MM.1S (cell line): ENCODE measurements around the gene POLE.

Experiments
- DNase-seq: peaks from one replicate; pipeline ENCODE4 v3.0.0-alpha.2; 2015
- H2AFZ ChIP-seq: fragments of 300-600 bp; sonication (generic); 2 replicates; pipeline ENCODE4 v1.6.0; 2016; ENCODE audit warnings: antibody characterized with exemption, low read length
- H3F3A ChIP-seq: fragments of 300-600 bp; sonication (generic); 2 replicates; pipeline ENCODE4 v1.6.1; 2016; ENCODE audit warnings: mild to moderate bottlenecking, antibody characterized with exemption, low read length, moderate library complexity, mixed read lengths; ENCODE audit not compliant: insufficient read depth
- H3K27ac ChIP-seq: fragments of 300-600 bp; sonication (generic); 2 replicates; pipeline ENCODE4 v1.5.1; 2016; ENCODE audit warnings: mild to moderate bottlenecking, low read length
- H3K27me3 ChIP-seq: fragments of 300-600 bp; sonication (generic); replicated peaks from 2 replicates; pipeline ENCODE4 v1.6.0; 2016; ENCODE audit warnings: low read length; ENCODE audit not compliant: insufficient read depth
- H3K36me3 ChIP-seq: fragments of 300-600 bp; sonication (generic); replicated peaks from 2 replicates; pipeline ENCODE4 v1.6.1; 2016; ENCODE audit warnings: mild to moderate bottlenecking, low read length, mixed read lengths; ENCODE audit not compliant: insufficient read depth
- H3K4me1 ChIP-seq: fragments of 300-600 bp; sonication (generic); 2 replicates; pipeline ENCODE4 v1.6.1; 2016; ENCODE audit warnings: low read length, mixed read lengths
- H3K4me2 ChIP-seq: fragments of 300-600 bp; sonication (generic); 2 replicates; pipeline ENCODE4 v1.6.0; 2016; ENCODE audit warnings: low read depth, low read length
- H3K4me3 ChIP-seq: fragments of 300-600 bp; sonication (generic); 2 replicates; pipeline ENCODE4 v1.5.1; 2016; ENCODE audit warnings: low read length, mixed read lengths
- H3K79me2 ChIP-seq: fragments of 300-600 bp; sonication (generic); 2 replicates; pipeline ENCODE4 v1.6.1; 2016; ENCODE audit warnings: mixed run types, low read length, mixed read lengths
- H3K9ac ChIP-seq: fragments of 300-600 bp; sonication (generic); 2 replicates; pipeline ENCODE4 v1.6.1; 2016; ENCODE audit warnings: low read length, mixed read lengths
- H3K9me2 ChIP-seq: fragments of 300-600 bp; sonication (generic); replicated peaks from 2 replicates; pipeline ENCODE4 v1.6.1; 2016; ENCODE audit warnings: mild to moderate bottlenecking, low read length, mixed read lengths; ENCODE audit not compliant: insufficient read depth
- H3K9me3 ChIP-seq: fragments of 300-600 bp; sonication (generic); replicated peaks from 2 replicates; pipeline ENCODE4 v1.6.1; 2016; ENCODE audit warnings: mild to moderate bottlenecking, low read length, mixed read lengths; ENCODE audit not compliant: insufficient read depth
- H4K20me1 ChIP-seq: fragments of 300-600 bp; sonication (generic); 2 replicates; pipeline ENCODE4 v1.6.1; 2016; ENCODE audit warnings: mild to moderate bottlenecking, low read length, moderate library complexity, mixed read lengths; ENCODE audit not compliant: insufficient read depth
- EZH2 ChIP-seq: fragments of 300-600 bp; sonication (generic); optimal IDR thresholded peaks from 2 replicates; pipeline ENCODE3; 2017; ENCODE audit warnings: low read depth, mild to moderate bottlenecking, antibody characterized with exemption, low read length, mixed read lengths
- EZH2phosphoT487 ChIP-seq: fragments of 300-600 bp; sonication (generic); IDR thresholded peaks from 2 replicates; pipeline ENCODE4 v1.6.1; 2018; ENCODE audit warnings: antibody characterized with exemption, low read length
- TF ChIP-seq, protein P1 (sequence below): fragments of 300-600 bp; sonication (generic); IDR thresholded peaks from 2 replicates; pipeline ENCODE4 v1.5.1; 2016; ENCODE audit warnings: antibody characterized with exemption, low read length, mixed read lengths

Gene POLE

DNA sequence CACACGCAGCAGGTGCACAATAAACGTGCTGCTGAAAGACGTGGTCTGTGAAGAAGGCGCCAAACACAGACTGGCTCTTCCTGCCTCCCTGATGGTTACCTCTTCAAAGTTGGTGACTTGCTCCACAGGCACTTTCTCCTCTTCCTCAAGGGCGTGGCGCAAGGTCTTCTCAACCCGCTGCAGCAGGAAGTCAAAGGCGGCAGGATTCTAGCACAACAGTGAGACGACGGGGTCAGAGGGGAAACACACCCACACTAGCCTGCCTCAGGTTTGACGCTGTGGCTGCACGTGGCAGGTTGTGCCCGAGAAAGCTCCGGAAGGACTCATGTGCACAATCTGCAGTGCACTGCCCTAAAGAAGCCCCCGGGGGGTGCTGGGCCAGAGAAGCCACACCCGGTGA lies 15.0 kb downstream of the POLE start:
- Histone ChIP-seq H3K9me2 (no peaks in the 10 kb centered on the region), H3K4me2 (no peak overlapping the region), H3K27me3 (no peaks in the 10 kb centered on the region), H4K20me1 (no peaks in the 10 kb centered on the region), H3K9me3 (no peaks in the 10 kb centered on the region), H3K9ac (no peak overlapping the region), H3K27ac (no peak overlapping the region), H2AFZ (no peak overlapping the region), H3K4me3 (no peak overlapping the region), H3K36me3 (no peaks in the 10 kb centered on the region), H3K79me2 (no peaks in the 10 kb centered on the region), H3K4me1 (no peaks in the 10 kb centered on the region), H3F3A (no peaks in the 10 kb centered on the region)
- DNase-seq: no peak
- TF ChIP-seq EZH2phosphoT487 (no peak), EZH2 (no peak)
- TF ChIP-seq, protein P1, sequence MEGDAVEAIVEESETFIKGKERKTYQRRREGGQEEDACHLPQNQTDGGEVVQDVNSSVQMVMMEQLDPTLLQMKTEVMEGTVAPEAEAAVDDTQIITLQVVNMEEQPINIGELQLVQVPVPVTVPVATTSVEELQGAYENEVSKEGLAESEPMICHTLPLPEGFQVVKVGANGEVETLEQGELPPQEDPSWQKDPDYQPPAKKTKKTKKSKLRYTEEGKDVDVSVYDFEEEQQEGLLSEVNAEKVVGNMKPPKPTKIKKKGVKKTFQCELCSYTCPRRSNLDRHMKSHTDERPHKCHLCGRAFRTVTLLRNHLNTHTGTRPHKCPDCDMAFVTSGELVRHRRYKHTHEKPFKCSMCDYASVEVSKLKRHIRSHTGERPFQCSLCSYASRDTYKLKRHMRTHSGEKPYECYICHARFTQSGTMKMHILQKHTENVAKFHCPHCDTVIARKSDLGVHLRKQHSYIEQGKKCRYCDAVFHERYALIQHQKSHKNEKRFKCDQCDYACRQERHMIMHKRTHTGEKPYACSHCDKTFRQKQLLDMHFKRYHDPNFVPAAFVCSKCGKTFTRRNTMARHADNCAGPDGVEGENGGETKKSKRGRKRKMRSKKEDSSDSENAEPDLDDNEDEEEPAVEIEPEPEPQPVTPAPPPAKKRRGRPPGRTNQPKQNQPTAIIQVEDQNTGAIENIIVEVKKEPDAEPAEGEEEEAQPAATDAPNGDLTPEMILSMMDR: no peak

DNA sequence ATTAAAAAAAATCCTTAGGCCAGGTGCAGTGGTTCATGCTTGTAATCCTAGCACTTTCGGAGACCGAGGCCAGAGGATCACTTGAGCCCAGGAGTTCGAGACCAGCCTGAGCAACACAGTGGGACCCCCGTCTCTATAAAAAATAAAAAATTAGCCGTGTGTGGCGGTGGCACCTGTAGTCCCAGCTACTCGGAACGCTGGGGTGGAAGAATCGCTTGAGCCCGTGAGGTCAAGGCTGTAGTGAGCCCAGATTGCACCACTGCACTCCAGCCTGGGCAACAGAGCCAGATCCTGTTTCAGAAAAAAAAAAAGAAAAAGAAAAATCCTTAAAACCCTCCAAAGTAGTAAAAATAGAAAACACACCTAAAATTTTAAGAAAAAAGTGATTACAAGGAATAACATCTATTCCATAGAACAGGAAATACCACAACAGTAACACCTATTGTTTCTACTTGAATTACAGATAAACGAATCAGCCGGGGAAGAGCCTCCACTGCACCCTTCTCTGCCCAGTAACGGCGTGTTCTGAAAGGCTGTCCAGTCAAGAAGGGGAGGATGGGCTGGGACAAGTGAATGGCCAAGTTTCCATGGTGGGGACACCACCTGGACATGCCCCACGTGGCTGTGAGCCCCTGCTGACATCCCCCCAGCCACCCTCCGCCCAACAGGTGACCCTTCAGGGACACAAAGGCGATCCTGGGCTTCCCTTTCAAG lies 17.8 kb downstream of the POLE start:
- H3K36me3 ChIP-seq: no peaks in the 10 kb centered on the region
- TF ChIP-seq, protein P1: no peak
- TF ChIP-seq EZH2: no peak
- no peak for TF ChIP-seq EZH2phosphoT487

DNA sequence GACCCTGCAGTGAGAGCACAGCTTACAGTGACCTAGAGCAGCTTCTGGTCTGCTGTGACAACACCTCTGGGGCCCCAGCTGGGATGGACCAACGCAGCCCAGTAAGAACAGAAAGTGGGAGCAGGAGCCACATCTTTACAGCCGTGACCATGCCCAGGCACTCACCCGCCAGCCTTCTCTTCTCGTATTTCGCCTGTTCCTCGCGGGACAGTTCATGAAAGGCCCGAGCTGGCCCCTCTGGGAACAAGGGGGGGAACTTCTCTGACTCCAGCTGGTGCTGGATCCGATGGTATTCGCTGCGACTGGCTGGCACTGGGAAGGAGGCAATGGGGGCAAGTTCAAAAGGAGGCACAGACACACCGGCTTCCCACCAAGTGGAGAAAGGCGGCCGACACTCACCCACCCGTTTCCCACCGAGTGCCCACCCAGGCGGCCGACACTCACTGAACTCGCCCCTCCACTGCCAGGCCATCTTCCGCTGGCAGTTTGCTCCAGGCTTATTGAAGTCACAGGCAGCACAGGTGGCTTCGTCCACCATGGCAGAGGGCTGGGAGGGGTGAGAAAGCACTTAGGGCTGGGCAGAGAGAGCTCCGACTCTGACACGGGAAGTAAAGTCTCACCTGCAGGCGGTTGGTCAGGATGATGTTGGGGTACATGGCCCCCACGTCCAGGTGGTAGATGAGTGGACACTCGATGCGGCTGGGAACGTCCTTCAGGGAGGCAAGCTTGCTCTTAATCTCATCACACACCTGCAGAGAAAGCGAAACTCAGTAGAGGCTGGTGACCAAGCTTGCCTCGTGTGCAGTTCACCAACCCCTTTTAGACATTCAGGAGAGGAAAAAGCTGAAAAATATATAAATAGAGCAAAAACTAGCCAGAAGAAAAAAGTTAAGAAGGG lies 18.7 kb downstream of the POLE start:
- Histone ChIP-seq H3F3A (no peaks in the 10 kb centered on the region), H3K9me3 (no peaks in the 10 kb centered on the region), H4K20me1 (no peaks in the 10 kb centered on the region), H3K4me1 (no peaks in the 10 kb centered on the region), H3K36me3 (no peaks in the 10 kb centered on the region), H3K27me3 (no peaks in the 10 kb centered on the region), H2AFZ (no peak overlapping the region), H3K4me3 (no peak overlapping the region), H3K4me2 (no peak overlapping the region), H3K27ac (no peak overlapping the region), H3K79me2 (no peaks in the 10 kb centered on the region), H3K9ac (no peak overlapping the region), H3K9me2 (no peaks in the 10 kb centered on the region)
- DNase-seq: no peak
- TF ChIP-seq EZH2phosphoT487 (no peak), EZH2 (no peak)
- TF ChIP-seq, protein P1: no peak

More for the DNA sequence above, 17.8 kb downstream of the POLE start:
- Histone ChIP-seq H3K4me3 (no peak overlapping the region), H4K20me1 (no peaks in the 10 kb centered on the region), H3K27me3 (no peaks in the 10 kb centered on the region), H3F3A (no peaks in the 10 kb centered on the region), H3K4me1 (no peaks in the 10 kb centered on the region), H3K9me2 (no peaks in the 10 kb centered on the region), H3K9me3 (no peaks in the 10 kb centered on the region), H3K4me2 (no peak overlapping the region), H2AFZ (no peak overlapping the region), H3K9ac (no peak overlapping the region), H3K79me2 (no peaks in the 10 kb centered on the region), H3K27ac (no peak overlapping the region)
- DNase-seq: no peak
